ENCODE data around the gene PRRX2. TPM values are rescaled to one million over a fixed set of nuclear protein-coding genes. Genes with fewer than 3 reads are reported as not detected.

PRRX2 gene
- total and polyA plus RNA-seq, 12 donors: 0.15 to 14.2 (median 4.0) TPM

- no peak overlapping the region for H3K4me3 ChIP-seq
- TF ChIP-seq CTCF (IDR thresholded peaks at IDR 0.05) (no peak), POLR2A (IDR thresholded peaks at IDR 0.05) (no peak)
- WGBS, 4 donors: 82 to 92% (median 90%) methylated on average over 9 to 10 of the region's 10 CpGs
Observed at GRCh38 chr9:129713402-129713679, 47.9 kb downstream of the PRRX2 start.

GRCh38 chr9:129714511-129715061 is 49.1 kb downstream of the PRRX2 start:
- DNase-seq: no peak
- no peaks in the 10 kb centered on the region for H3K4me1 ChIP-seq (replicated peaks in 1 of 2)
- no peaks in the 10 kb centered on the region for H3K36me3 ChIP-seq (replicated peaks in 1 of 2)
- TF ChIP-seq POLR2A (IDR thresholded peaks at IDR 0.05) (no peak), CTCF (IDR thresholded peaks at IDR 0.05) (no peak)
- intact Hi-C loops (cut with DNase I): no loop called here
- WGBS, 4 donors: 79 to 85% (median 80%) methylated on average over 13 to 15 of the region's 15 CpGs
- no peak overlapping the region for H3K4me3 ChIP-seq
- H3K27me3 ChIP-seq: no peaks in the 10 kb centered on the region
- no peak overlapping the region for H3K27ac ChIP-seq
- no peaks in the 10 kb centered on the region for H3K9me3 ChIP-seq (replicated peaks in 1 of 3)

More at GRCh38 chr9:129713402-129713679, 47.9 kb downstream of the PRRX2 start:
- Histone ChIP-seq H3K36me3 (replicated peaks in 1 of 2) (no peaks in the 10 kb centered on the region), H3K27ac (no peak overlapping the region), H3K9me3 (replicated peaks in 1 of 3) (no peaks in the 10 kb centered on the region), H3K4me1 (replicated peaks in 1 of 2) (no peaks in the 10 kb centered on the region), H3K27me3 (no peaks in the 10 kb centered on the region)
- intact Hi-C loops (cut with DNase I): no loop called here
- DNase-seq: no peak

- Histone ChIP-seq H3K4me3 (no peak overlapping the region), H3K27ac (no peak overlapping the region), H3K36me3 (replicated peaks in 1 of 2) (no peaks in the 10 kb centered on the region), H3K27me3 (no peaks in the 10 kb centered on the region), H3K4me1 (replicated peaks in 1 of 2) (no peaks in the 10 kb centered on the region), H3K9me3 (replicated peaks in 1 of 3) (no peaks in the 10 kb centered on the region)
- no peak for DNase-seq
- TF ChIP-seq CTCF (IDR thresholded peaks at IDR 0.05): no peak
- TF ChIP-seq POLR2A (IDR thresholded peaks at IDR 0.05): no peak
- WGBS, 4 donors: 69 to 83% (median 79%) methylated on average over 5 of the region's 5 CpGs
- intact Hi-C loops (cut with DNase I): no loop called here
Observed at GRCh38 chr9:129716091-129716490, 50.6 kb downstream of the PRRX2 start.

GRCh38 chr9:129717991-129718390 is 52.5 kb downstream of the PRRX2 start:
- Histone ChIP-seq H3K36me3 (replicated peaks in 1 of 2) (no peaks in the 10 kb centered on the region), H3K4me1 (replicated peaks in 1 of 2) (no peaks in the 10 kb centered on the region), H3K4me3 (no peak overlapping the region), H3K27me3 (no peaks in the 10 kb centered on the region), H3K27ac (no peak overlapping the region), H3K9me3 (replicated peaks in 1 of 3) (no peaks in the 10 kb centered on the region)
- 82 to 100% (median 85%) methylated on average over 1 to 5 of the region's 5 CpGs for WGBS, 4 donors
- no peak for TF ChIP-seq POLR2A (IDR thresholded peaks at IDR 0.05)
- no peak for TF ChIP-seq CTCF (IDR thresholded peaks at IDR 0.05)
- intact Hi-C loops (cut with DNase I): no loop called here
- no peak for DNase-seq
